MG63 (cell line): Measurements from ENCODE around the gene PFKP. TPM values are rescaled to one million over a fixed set of nuclear protein-coding genes. Genes with fewer than 3 reads are reported as not detected.

ENCODE experiments used
- DNase-seq: peaks from one replicate; pipeline ENCODE4 v3.0.0-alpha.2; 2020
- H3K27me3 ChIP-seq: fragments of 250-450 bp; sonication (Bioruptor Pico); 2 replicates; pipeline ENCODE4 v1.5.1; 2020; ENCODE audit warnings: mild to moderate bottlenecking, moderate library complexity
- H3K36me3 ChIP-seq: fragments of 250-450 bp; sonication (Bioruptor Pico); 2 replicates; pipeline ENCODE4 v1.5.1; 2020; ENCODE audit warnings: mild to moderate bottlenecking, moderate library complexity
- H3K4me3 ChIP-seq: fragments of 250-450 bp; sonication (Bioruptor Pico); 2 replicates; pipeline ENCODE4 v1.5.1; 2020; ENCODE audit warnings: mild to moderate bottlenecking, moderate library complexity
- H3K9me3 ChIP-seq: fragments of 250-450 bp; sonication (Bioruptor Pico); 2 replicates; pipeline ENCODE4 v1.5.1; 2020; ENCODE audit warnings: mild to moderate bottlenecking, moderate library complexity
- total RNA-seq: library from RNA; depleted of rRNA; stranded (reverse); fragments of >200 nt; shearing (Covaris generic); gene quantifications from 2 replicates; pipeline ENCODE4 v1.2.3, GENCODE V29; 2014; ENCODE audit warnings: low replicate concordance

Gene PFKP
- total RNA-seq, 1 experiment from 2014 or later, result 183 TPM

GRCh38 chr10:3147117-3147820 lies 79.9 kb downstream of the PFKP start:
- peaks cover 57% of the 10 kb centered on the region for H3K36me3 ChIP-seq
- no peaks in the 10 kb centered on the region for H3K9me3 ChIP-seq
- H3K27me3 ChIP-seq, result no peaks in the 10 kb centered on the region
- no peak overlapping the region for H3K4me3 ChIP-seq
- DNase-seq, result no peak

GRCh38 chr10:3148041-3148440 lies 80.7 kb downstream of the PFKP start:
- Histone ChIP-seq H3K27me3 (no peaks in the 10 kb centered on the region), H3K9me3 (no peaks in the 10 kb centered on the region), H3K36me3 (peaks cover 61% of the 10 kb centered on the region), H3K4me3 (no peak overlapping the region)
- no peak for DNase-seq

- Histone ChIP-seq H3K9me3 (no peaks in the 10 kb centered on the region), H3K27me3 (no peaks in the 10 kb centered on the region), H3K4me3 (no peak overlapping the region), H3K36me3 (peaks cover 61% of the 10 kb centered on the region)
- DNase-seq, result no peak
Measured at GRCh38 chr10:3148994-3149393, 81.6 kb downstream of the PFKP start.

GRCh38 chr10:3149918-3150317 lies 82.6 kb downstream of the PFKP start:
- DNase-seq, result no peak
- H3K27me3 ChIP-seq, result no peaks in the 10 kb centered on the region
- no peak overlapping the region for H3K4me3 ChIP-seq
- no peaks in the 10 kb centered on the region for H3K9me3 ChIP-seq
- H3K36me3 ChIP-seq, result peaks cover 66% of the 10 kb centered on the region

- Histone ChIP-seq H3K9me3 (no peaks in the 10 kb centered on the region), H3K36me3 (peaks cover 66% of the 10 kb centered on the region)
- no peak for DNase-seq
Measured at GRCh38 chr10:3150366-3150765, 83.0 kb downstream of the PFKP start.

GRCh38 chr10:3150961-3151360 lies 83.6 kb downstream of the PFKP start:
- H3K36me3 ChIP-seq, result peaks cover 71% of the 10 kb centered on the region
- H3K9me3 ChIP-seq, result no peaks in the 10 kb centered on the region
- DNase-seq, result no peak
- no peaks in the 10 kb centered on the region for H3K27me3 ChIP-seq
- H3K4me3 ChIP-seq, result no peak overlapping the region

More at GRCh38 chr10:3150366-3150765, 83.0 kb downstream of the PFKP start:
- H3K4me3 ChIP-seq, result no peak overlapping the region
- H3K27me3 ChIP-seq, result no peaks in the 10 kb centered on the region

GRCh38 chr10:3151889-3152565 lies 84.7 kb downstream of the PFKP start:
- no peaks in the 10 kb centered on the region for H3K27me3 ChIP-seq
- DNase-seq, result no peak
- H3K9me3 ChIP-seq, result no peaks in the 10 kb centered on the region
- no peak overlapping the region for H3K4me3 ChIP-seq
- peaks cover 74% of the 10 kb centered on the region for H3K36me3 ChIP-seq

GRCh38 chr10:3152566-3152935 lies 85.2 kb downstream of the PFKP start:
- H3K9me3 ChIP-seq, result no peaks in the 10 kb centered on the region
- H3K4me3 ChIP-seq, result no peak overlapping the region
- DNase-seq, result no peak
- H3K36me3 ChIP-seq, result peaks cover 74% of the 10 kb centered on the region
- H3K27me3 ChIP-seq, result no peaks in the 10 kb centered on the region

- Histone ChIP-seq H3K36me3 (peaks cover 74% of the 10 kb centered on the region), H3K27me3 (no peaks in the 10 kb centered on the region), H3K9me3 (no peaks in the 10 kb centered on the region), H3K4me3 (no peak overlapping the region)
- DNase-seq, result no peak
Measured at GRCh38 chr10:3154666-3155065, 87.3 kb downstream of the PFKP start.

GRCh38 chr10:3159152-3159551 lies 91.8 kb downstream of the PFKP start:
- H3K27me3 ChIP-seq, result no peaks in the 10 kb centered on the region
- H3K9me3 ChIP-seq, result no peaks in the 10 kb centered on the region
- H3K36me3 ChIP-seq, result peaks cover 82% of the 10 kb centered on the region
- no peak for DNase-seq
- no peak overlapping the region for H3K4me3 ChIP-seq

- Histone ChIP-seq H3K9me3 (no peaks in the 10 kb centered on the region), H3K4me3 (no peak overlapping the region), H3K36me3 (peaks cover 75% of the 10 kb centered on the region), H3K27me3 (no peaks in the 10 kb centered on the region)
- no peak for DNase-seq
Measured at GRCh38 chr10:3162533-3162932, 95.2 kb downstream of the PFKP start.

GRCh38 chr10:3163879-3164278 lies 96.5 kb downstream of the PFKP start:
- Histone ChIP-seq H3K36me3 (peaks cover 66% of the 10 kb centered on the region), H3K27me3 (no peaks in the 10 kb centered on the region), H3K9me3 (no peaks in the 10 kb centered on the region), H3K4me3 (no peak overlapping the region)
- no peak for DNase-seq

GRCh38 chr10:3165196-3165595 lies 97.8 kb downstream of the PFKP start:
- Histone ChIP-seq H3K4me3 (no peak overlapping the region), H3K36me3 (peaks cover 66% of the 10 kb centered on the region), H3K27me3 (no peaks in the 10 kb centered on the region), H3K9me3 (no peaks in the 10 kb centered on the region)
- no peak for DNase-seq

- Histone ChIP-seq H3K36me3 (peaks cover 66% of the 10 kb centered on the region), H3K4me3 (no peak overlapping the region), H3K27me3 (no peaks in the 10 kb centered on the region), H3K9me3 (no peaks in the 10 kb centered on the region)
- no peak for DNase-seq
Measured at GRCh38 chr10:3166496-3167290, 99.3 kb downstream of the PFKP start.

- H3K27me3 ChIP-seq, result no peaks in the 10 kb centered on the region
- no peaks in the 10 kb centered on the region for H3K9me3 ChIP-seq
- no peak for DNase-seq
- H3K4me3 ChIP-seq, result no peak overlapping the region
- H3K36me3 ChIP-seq, result peaks cover 59% of the 10 kb centered on the region
Measured at GRCh38 chr10:3167611-3168330, 100.4 kb downstream of the PFKP start.

- Histone ChIP-seq H3K9me3 (no peaks in the 10 kb centered on the region), H3K36me3 (peaks cover 45% of the 10 kb centered on the region), H3K27me3 (no peaks in the 10 kb centered on the region), H3K4me3 (no peak overlapping the region)
- DNase-seq, result no peak
Measured at GRCh38 chr10:3169271-3169670, 101.9 kb downstream of the PFKP start.

- Histone ChIP-seq H3K9me3 (no peaks in the 10 kb centered on the region), H3K27me3 (no peaks in the 10 kb centered on the region), H3K36me3 (peaks cover 41% of the 10 kb centered on the region), H3K4me3 (no peak overlapping the region)
- no peak for DNase-seq
Measured at GRCh38 chr10:3169673-3170072, 102.3 kb downstream of the PFKP start.
